ENCODE data around the gene GSX2. TPM values are rescaled to one million over a fixed set of nuclear protein-coding genes. Genes with fewer than 3 reads are reported as not detected.

The GSX2 gene
- total and polyA plus RNA-seq, 2 of the 8 experiments (the other 6 are each of a cell fraction or from before 2014, with no cell fraction given), result not detected

DNA sequence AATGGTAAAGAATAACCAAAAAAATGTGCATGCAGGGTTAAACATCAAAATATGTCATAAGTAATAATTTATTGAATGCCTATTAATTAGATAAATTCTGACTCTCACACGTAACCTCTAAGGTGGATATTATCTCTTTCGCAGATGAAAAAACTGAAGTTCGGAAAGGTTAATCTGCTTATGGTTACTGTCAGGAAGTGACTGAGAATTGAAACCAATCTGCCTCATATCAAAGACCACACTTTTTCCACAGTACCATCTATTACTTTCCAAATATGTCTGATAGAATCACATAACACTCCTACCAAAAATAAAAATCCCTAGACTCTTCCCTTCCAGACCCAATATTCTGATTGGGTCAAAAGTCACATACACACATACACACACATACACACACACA, 41.8 kb upstream of the GSX2 start:
- POLR2A ChIA-PET (ENCODE audit: partially characterized antibody), result interaction anchor here (1.1 to 1.2 kb wide), 2 partner anchors 10 to 34 kb away, joined by 3 to 4 read pairs; no protein-coding TSS in a partner anchor
- H3K23ac ChIP-seq (ENCODE audit: insufficient read length), result no peak overlapping the region
- TF ChIP-seq PHF8 (conservative IDR thresholded peaks at IDR 0.05; ENCODE audit: low read depth, low read length) (no peak), SP4 (IDR thresholded peaks at IDR 0.05; ENCODE audit: low read length) (no peak), KDM4A (IDR thresholded peaks at IDR 0.05; ENCODE audit: low read depth, low read length, severe bottlenecking) (no peak)
- TF ChIP-seq, protein P1, sequence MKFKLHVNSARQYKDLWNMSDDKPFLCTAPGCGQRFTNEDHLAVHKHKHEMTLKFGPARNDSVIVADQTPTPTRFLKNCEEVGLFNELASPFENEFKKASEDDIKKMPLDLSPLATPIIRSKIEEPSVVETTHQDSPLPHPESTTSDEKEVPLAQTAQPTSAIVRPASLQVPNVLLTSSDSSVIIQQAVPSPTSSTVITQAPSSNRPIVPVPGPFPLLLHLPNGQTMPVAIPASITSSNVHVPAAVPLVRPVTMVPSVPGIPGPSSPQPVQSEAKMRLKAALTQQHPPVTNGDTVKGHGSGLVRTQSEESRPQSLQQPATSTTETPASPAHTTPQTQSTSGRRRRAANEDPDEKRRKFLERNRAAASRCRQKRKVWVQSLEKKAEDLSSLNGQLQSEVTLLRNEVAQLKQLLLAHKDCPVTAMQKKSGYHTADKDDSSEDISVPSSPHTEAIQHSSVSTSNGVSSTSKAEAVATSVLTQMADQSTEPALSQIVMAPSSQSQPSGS (IDR thresholded peaks at IDR 0.05; ENCODE audit: low read length), result no peak
- TF ChIP-seq, protein P2, sequence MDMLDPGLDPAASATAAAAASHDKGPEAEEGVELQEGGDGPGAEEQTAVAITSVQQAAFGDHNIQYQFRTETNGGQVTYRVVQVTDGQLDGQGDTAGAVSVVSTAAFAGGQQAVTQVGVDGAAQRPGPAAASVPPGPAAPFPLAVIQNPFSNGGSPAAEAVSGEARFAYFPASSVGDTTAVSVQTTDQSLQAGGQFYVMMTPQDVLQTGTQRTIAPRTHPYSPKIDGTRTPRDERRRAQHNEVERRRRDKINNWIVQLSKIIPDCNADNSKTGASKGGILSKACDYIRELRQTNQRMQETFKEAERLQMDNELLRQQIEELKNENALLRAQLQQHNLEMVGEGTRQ (IDR thresholded peaks at IDR 0.05; ENCODE audit: low read length), result no peak

More for the DNA sequence above, 41.8 kb upstream of the GSX2 start:
- Histone ChIP-seq H3K4me1 (replicated peaks in 1 of 4; ENCODE audit: control insufficient read depth in 3 of 4, insufficient read depth in 4 of 4, low read length in 3 of 4) (peaks cover 0 to 12% (median 3%) of the 10 kb centered on the region in 4 experiments; a peak in 2 of 7 replicates), H3K4me2 (ENCODE audit: insufficient read depth in 1 of 2, low read depth in 2 of 2, low read length in 2 of 2) (no peak overlapping the region), H3K79me2 (ENCODE audit: control insufficient read depth in 1 of 2, insufficient read depth in 2 of 2, low read length in 2 of 2) (peaks cover 0 to 79% of the 10 kb centered on the region in 2 experiments; a peak in 3 of 4 replicates), H4K5ac (ENCODE audit: insufficient read length, low read depth, low read length) (no peak overlapping the region), H2AK5ac (ENCODE audit: low read depth, low read length) (no peak overlapping the region), H3K23me2 (ENCODE audit: low read depth, low read length) (no peaks in the 10 kb centered on the region; the same call in 1 of the 2 replicates), H3K9me3 (ENCODE audit: insufficient read depth in 2 of 2, low read depth in 1 of 2, low read length in 1 of 2) (no peaks in the 10 kb centered on the region), H3K27me3 (replicated peaks in 1 of 4; ENCODE audit: control insufficient read depth in 3 of 4, extremely low read depth in 1 of 4, insufficient read depth in 3 of 4, low read length in 3 of 4) (no peaks in the 10 kb centered on the region), H3K14ac (ENCODE audit: insufficient read length) (no peak overlapping the region), H4K8ac (ENCODE audit: extremely low read depth, insufficient read depth, low read length) (no peak overlapping the region), H2BK5ac (ENCODE audit: low read depth, low read length) (no peak overlapping the region), H2BK12ac (ENCODE audit: low read depth, low read length) (no peak overlapping the region), H2BK120ac (replicated peaks; ENCODE audit: low read depth, low read length) (no peak overlapping the region), H3K56ac (replicated peaks; ENCODE audit: insufficient read length, low read depth, low read length) (no peak overlapping the region), H3K27ac (ENCODE audit: low read depth, low read length) (no peak overlapping the region), H3K4me3 (ENCODE audit: extremely low read depth in 1 of 4, insufficient read depth in 2 of 4, low read depth in 3 of 4, low read length in 4 of 4) (no peak overlapping the region), H3K79me1 (ENCODE audit: low read depth, low read length) (no peaks in the 10 kb centered on the region; the same call in 1 of the 2 replicates), H2AFZ (ENCODE audit: low read length) (no peak overlapping the region), H4K20me1 (replicated peaks in 1 of 2; ENCODE audit: control insufficient read depth in 1 of 2, insufficient read depth in 2 of 2, low read length in 2 of 2) (no peaks in the 10 kb centered on the region), H2BK20ac (ENCODE audit: low read length) (no peak overlapping the region), H3K18ac (ENCODE audit: extremely low read depth, low read length) (no peak overlapping the region), H4K91ac (replicated peaks; ENCODE audit: insufficient read length, low read length) (no peak overlapping the region), H3K9ac (replicated peaks in 1 of 4; ENCODE audit: extremely low read depth in 1 of 4, low read depth in 3 of 4, low read length in 3 of 4) (no peak overlapping the region), H3K36me3 (ENCODE audit: control insufficient read depth in 2 of 4, insufficient read depth in 4 of 4, low read length in 3 of 4) (no peaks in the 10 kb centered on the region), H2BK15ac (ENCODE audit: low read length) (no peak overlapping the region), H3K4ac (replicated peaks; ENCODE audit: insufficient read length, low read depth, low read length) (no peak overlapping the region)
- FAIRE-seq, result no peak
- DNase-seq (ENCODE audit: low read depth in 1 of 2, low spot score in 2 of 2), result no peak
- CTCF ChIA-PET (ENCODE audit: partially characterized antibody), result interaction anchor here (0.6 to 1.4 kb wide), 2 partner anchors 10 to 335 kb away, joined by 3 read pairs; no protein-coding TSS in a partner anchor
- WGBS, 2 experiments (ENCODE audit: extremely low coverage in 1 of 2, insufficient coverage in 1 of 2, insufficient read length in 1 of 2, insufficient replicate concordance in 2 of 2, low coverage in 1 of 2, low lambda C conversion rate in 2 of 2, missing lambda C conversion rate in 1 of 2), result 98% methylated on average over 3 of the region's 3 CpGs; no CpG with 5 or more reads in 1 of the 2 experiments

Data from H1 (cell line).